CD4-positive, alpha-beta T cell (primary cell): ENCODE data around the gene PGRMC2. TPM values are rescaled to one million over a fixed set of nuclear protein-coding genes. Genes with fewer than 3 reads are reported as not detected.
A peak's percentile ranks its signal among the peaks of the same experiment; 100 is the strongest.

Source experiments
- ATAC-seq: fragments of 200-7000 bp; cut with Tn5 transposase; one replicate; pipeline ENCODE4 v1.10.0; 2022; ENCODE audit warnings: mild to moderate bottlenecking; ENCODE audit not compliant: poor library complexity
- CTCF ChIA-PET: fragments of 350-600 bp; sonication (Branson Sonifier 250); formaldehyde crosslinking; loops from one replicate; lab custom pipeline; 2021; ENCODE audit warnings: antibody characterized with exemption, inconsistent platforms; lab: Charles Lee
- POLR2A ChIA-PET: fragments of 350-600 bp; sonication (Branson Sonifier 250); formaldehyde crosslinking; loops from one replicate; lab custom pipeline; 2021; ENCODE audit warnings: antibody characterized with exemption, inconsistent platforms; lab: Charles Lee
- DNase-seq, 14 experiments: peaks; one replicate each; pipeline ENCODE4 v3.0.0-alpha.2; 2013 to 2020; ENCODE audit warnings: mixed read lengths in 2 of 14
- H3K27ac ChIP-seq, 2 donors: one replicate each; pipeline versions ENCODE4 v1.5.1 to v1.7.0; 2013; ENCODE audit warnings: low read length in 2 of 2, low read depth in 1 of 2, mild to moderate bottlenecking in 1 of 2
- H3K27me3 ChIP-seq, 2 experiments: 1 replicate in 1 of 2; 2 replicates in 1 of 2; pipeline versions ENCODE4 v1.6.1 to v1.7.0; 2013; ENCODE audit warnings: low read length in 2 of 2, control low read depth in 1 of 2, mild to moderate bottlenecking in 1 of 2, moderate library complexity in 1 of 2; ENCODE audit not compliant: insufficient read depth in 2 of 2, control insufficient read depth in 1 of 2
- H3K36me3 ChIP-seq: one replicate; pipeline ENCODE4 v1.6.1; 2013; ENCODE audit warnings: low read length, control low read depth; ENCODE audit not compliant: insufficient read depth
- H3K4me1 ChIP-seq: one replicate; pipeline ENCODE4 v1.6.1; 2013; ENCODE audit warnings: low read length, control low read depth; ENCODE audit not compliant: insufficient read depth
- H3K4me3 ChIP-seq: one replicate; pipeline ENCODE4 v1.5.1; 2013; ENCODE audit warnings: mild to moderate bottlenecking, low read length, moderate library complexity
- H3K9me3 ChIP-seq, 2 experiments: 1 replicate in 1 of 2; 2 replicates in 1 of 2; pipeline versions ENCODE4 v1.6.1 to v1.7.0; 2013; ENCODE audit warnings: low read length in 2 of 2, mild to moderate bottlenecking in 2 of 2, control low read depth in 1 of 2, moderate library complexity in 1 of 2; ENCODE audit not compliant: control insufficient read depth in 1 of 2, insufficient read depth in 1 of 2
- H3K27ac Mint-ChIP-seq: one replicate; pipeline ENCODE4 v1.8.0; 2020; ENCODE audit warnings: mixed read lengths
- H3K27me3 Mint-ChIP-seq: one replicate; pipeline ENCODE4 v1.8.0; 2021; ENCODE audit warnings: mixed read lengths
- H3K36me3 Mint-ChIP-seq: one replicate; pipeline ENCODE4 v1.8.0; 2021; ENCODE audit warnings: low read depth, mixed read lengths
- H3K4me1 Mint-ChIP-seq: one replicate; pipeline ENCODE4 v1.8.0; 2021; ENCODE audit warnings: low read depth, mixed read lengths
- H3K4me3 Mint-ChIP-seq: one replicate; pipeline ENCODE4 v1.8.0; 2020; ENCODE audit warnings: mild to moderate bottlenecking, mixed read lengths
- H3K9me3 Mint-ChIP-seq: one replicate; pipeline ENCODE4 v1.8.0; 2020; ENCODE audit warnings: mixed read lengths
- intact Hi-C, 2 experiments: fragments of 100-400 bp; cut with DNase I in 1 of 2; cut with micrococcal nuclease in 1 of 2; formaldehyde crosslinking; loops; one replicate each; pipeline versions ENCODE4 v1.15.1 to v1.9.0; 2023 to 2025; cut with DNase I, micrococcal nuclease
- total RNA-seq, 174 experiments: library from RNA in 2 of 174; stranded (reverse) in 2 of 174; gene quantifications; one replicate each; pipeline ENCODE4 v1.2.3 and lab custom pipeline; 2021 to 2026
- TF ChIP-seq, protein P1 (sequence below): fragments of 200-600 bp; IDR thresholded peaks from one replicate; pipeline ENCODE4 v1.8.0; 2022; ENCODE audit warnings: antibody characterized with exemption, mild to moderate bottlenecking

PGRMC2 gene
- total RNA-seq, 2 experiments from 2014 or later, result 92.8 to 99.9 TPM

DNA sequence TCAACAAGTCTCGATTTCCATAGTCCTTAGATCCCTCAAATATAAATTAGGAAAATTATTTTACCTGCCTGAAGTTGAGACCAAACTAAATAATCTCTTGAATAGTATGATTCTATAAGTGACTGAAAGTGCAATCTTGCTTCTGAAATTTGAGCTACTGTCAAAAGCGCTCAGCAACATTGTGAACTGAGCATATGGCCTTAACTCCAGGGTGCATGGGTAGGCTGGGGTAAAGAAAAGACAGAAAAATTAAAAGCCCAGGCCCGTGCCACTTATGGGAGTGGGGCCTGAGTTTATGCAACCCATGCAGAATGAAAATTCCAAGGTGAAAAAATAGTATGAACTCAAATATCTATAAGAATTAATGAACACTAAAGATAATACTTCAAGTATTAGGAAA, 9.8 kb downstream of the PGRMC2 start:
- Histone ChIP-seq H3K9me3 (no peaks in the 10 kb centered on the region), H3K4me3 (no peak overlapping the region), H3K27me3 (no peaks in the 10 kb centered on the region), H3K27ac (no peak overlapping the region), H3K36me3 (peaks cover 2% of the 10 kb centered on the region), H3K4me1 (no peaks in the 10 kb centered on the region)
- H3K27me3 Mint-ChIP-seq, result no peaks in the 10 kb centered on the region
- CTCF ChIA-PET, result no interaction called here
- no peak for DNase-seq
- H3K9me3 Mint-ChIP-seq, result no peaks in the 10 kb centered on the region
- POLR2A ChIA-PET, result no interaction called here
- peaks cover 22% of the 10 kb centered on the region for H3K36me3 Mint-ChIP-seq
- H3K27ac Mint-ChIP-seq, result no peak overlapping the region
- peaks cover 55% of the 10 kb centered on the region for H3K4me1 Mint-ChIP-seq
- H3K4me3 Mint-ChIP-seq, result no peak overlapping the region
- intact Hi-C loops, result no loop called here
- TF ChIP-seq, protein P1, sequence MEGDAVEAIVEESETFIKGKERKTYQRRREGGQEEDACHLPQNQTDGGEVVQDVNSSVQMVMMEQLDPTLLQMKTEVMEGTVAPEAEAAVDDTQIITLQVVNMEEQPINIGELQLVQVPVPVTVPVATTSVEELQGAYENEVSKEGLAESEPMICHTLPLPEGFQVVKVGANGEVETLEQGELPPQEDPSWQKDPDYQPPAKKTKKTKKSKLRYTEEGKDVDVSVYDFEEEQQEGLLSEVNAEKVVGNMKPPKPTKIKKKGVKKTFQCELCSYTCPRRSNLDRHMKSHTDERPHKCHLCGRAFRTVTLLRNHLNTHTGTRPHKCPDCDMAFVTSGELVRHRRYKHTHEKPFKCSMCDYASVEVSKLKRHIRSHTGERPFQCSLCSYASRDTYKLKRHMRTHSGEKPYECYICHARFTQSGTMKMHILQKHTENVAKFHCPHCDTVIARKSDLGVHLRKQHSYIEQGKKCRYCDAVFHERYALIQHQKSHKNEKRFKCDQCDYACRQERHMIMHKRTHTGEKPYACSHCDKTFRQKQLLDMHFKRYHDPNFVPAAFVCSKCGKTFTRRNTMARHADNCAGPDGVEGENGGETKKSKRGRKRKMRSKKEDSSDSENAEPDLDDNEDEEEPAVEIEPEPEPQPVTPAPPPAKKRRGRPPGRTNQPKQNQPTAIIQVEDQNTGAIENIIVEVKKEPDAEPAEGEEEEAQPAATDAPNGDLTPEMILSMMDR, result no peak
- no peak for ATAC-seq

DNA sequence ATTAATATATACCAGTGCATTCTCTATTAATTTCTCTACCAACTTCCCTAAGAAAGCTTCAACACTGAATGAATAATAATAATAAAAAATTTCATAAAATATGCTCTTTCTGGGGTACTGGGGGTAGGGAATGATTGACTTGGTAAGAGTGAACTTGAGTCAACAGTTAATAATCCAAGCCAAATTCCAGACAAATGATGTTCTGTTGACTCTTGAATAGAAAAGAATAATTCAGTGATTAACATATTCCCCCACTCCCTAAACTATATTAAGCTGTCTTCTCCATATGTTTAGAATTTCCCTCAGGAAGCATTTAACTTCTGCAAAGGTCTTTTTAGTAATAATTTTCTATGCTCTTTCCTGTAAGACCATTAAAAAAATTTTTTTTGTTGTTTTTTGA, 12.3 kb downstream of the PGRMC2 start:
- Mint-ChIP-seq H3K4me1 (peaks cover 30% of the 10 kb centered on the region), H3K36me3 (peaks cover 38% of the 10 kb centered on the region), H3K27ac (peak overlapping the region; percentile 24), H3K27me3 (no peaks in the 10 kb centered on the region), H3K9me3 (no peaks in the 10 kb centered on the region), H3K4me3 (no peak overlapping the region)
- Histone ChIP-seq H3K9me3 (no peaks in the 10 kb centered on the region), H3K27me3 (no peaks in the 10 kb centered on the region), H3K4me1 (no peaks in the 10 kb centered on the region), H3K4me3 (no peak overlapping the region), H3K27ac (no peak overlapping the region), H3K36me3 (peaks cover 20% of the 10 kb centered on the region)
- POLR2A ChIA-PET, result interaction anchor here (1.1 kb wide), 1 partner anchor 13 kb away, joined by 5 read pairs; no protein-coding TSS in a partner anchor
- TF ChIP-seq, protein P1, result no peak
- intact Hi-C loops, result no loop called here
- ATAC-seq (no peak), DNase-seq (no peak)
- CTCF ChIA-PET, result no interaction called here

DNA sequence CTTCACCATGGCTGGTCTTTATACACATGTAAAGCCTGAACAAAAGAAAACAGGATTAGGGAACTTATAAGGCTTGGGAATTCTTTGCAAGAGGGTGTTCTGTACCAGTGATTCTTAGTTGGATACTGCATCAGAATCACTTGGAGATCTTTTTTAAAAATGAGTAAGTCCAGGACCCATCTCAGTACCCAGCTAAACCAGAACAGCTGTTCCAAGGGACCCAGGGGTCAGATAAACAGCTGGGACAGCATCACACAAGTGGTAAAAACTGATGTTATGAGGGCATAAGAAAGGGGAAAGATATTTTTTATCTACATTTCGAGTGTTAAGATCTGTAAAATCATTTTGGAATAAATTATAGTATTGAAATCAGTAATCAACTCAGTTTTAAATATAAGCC, 16.1 kb downstream of the PGRMC2 start:
- H3K27ac Mint-ChIP-seq, result no peak overlapping the region
- CTCF ChIA-PET, result no interaction called here

More for the DNA sequence above, 16.1 kb downstream of the PGRMC2 start:
- no peak overlapping the region for H3K27ac ChIP-seq
- Mint-ChIP-seq H3K4me1 (peaks cover 16% of the 10 kb centered on the region), H3K9me3 (no peaks in the 10 kb centered on the region), H3K27me3 (no peaks in the 10 kb centered on the region), H3K4me3 (no peak overlapping the region), H3K36me3 (peaks cover 43% of the 10 kb centered on the region)
- peaks cover 21% of the 10 kb centered on the region for H3K36me3 ChIP-seq
- TF ChIP-seq, protein P1, result no peak
- H3K4me3 ChIP-seq, result no peak overlapping the region
- POLR2A ChIA-PET, result no interaction called here
- no peak for ATAC-seq
- intact Hi-C loops, result no loop called here
- H3K4me1 ChIP-seq, result no peaks in the 10 kb centered on the region
- DNase-seq, result no peak
- H3K27me3 ChIP-seq, result no peaks in the 10 kb centered on the region
- no peaks in the 10 kb centered on the region for H3K9me3 ChIP-seq
